ENCODE results near the gene PPP1R9A. TPM values are rescaled to one million over a fixed set of nuclear protein-coding genes. Genes with fewer than 3 reads are reported as not detected.
A peak's percentile ranks its signal among the peaks of the same experiment; 100 is the strongest.

The PPP1R9A gene
- total and polyA plus RNA-seq, 8 donors, result 18.7 to 28.6 (median 24.3) TPM

DNA sequence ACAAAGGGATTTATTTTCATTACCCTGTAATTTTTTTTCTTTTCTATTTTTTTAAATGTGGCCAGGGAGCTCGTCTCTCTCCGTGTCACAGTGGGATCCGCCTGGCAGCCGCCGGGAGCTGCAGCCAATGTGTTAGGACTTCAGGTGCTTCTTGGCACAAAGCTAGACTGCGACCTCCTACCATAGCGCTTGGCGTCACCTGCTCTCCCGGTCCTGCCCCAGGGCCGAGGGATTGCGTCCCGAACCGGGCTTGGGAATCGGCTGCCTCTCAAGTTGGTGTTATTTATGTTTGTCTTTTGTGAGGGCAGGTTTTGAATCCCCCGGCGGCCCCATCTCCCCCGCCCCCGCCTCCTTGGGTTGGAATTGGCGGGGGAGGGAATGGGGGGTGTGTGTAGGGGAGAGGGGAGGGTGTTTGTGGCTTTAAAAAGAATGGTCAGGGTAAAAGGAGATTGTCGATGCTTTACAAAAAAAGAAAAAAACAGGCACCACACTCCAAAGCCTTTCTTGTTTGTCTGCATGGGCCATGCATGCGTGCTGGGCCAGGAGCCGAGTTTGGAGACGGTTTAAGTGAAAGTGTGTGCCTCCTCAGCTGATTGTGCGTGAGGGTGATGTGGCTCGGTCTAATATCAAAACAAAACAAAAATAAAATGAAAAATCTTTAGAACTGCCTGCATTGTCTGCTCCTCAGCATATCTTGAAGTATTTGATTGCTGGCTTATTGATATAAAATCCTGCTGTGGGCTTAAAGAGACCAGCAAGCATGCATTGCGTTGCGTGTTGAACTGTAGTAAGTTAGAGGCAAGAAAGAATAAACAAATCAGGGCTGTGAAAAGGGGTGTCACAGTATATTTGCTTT is 1.2 kb downstream of the PPP1R9A start:
- Histone ChIP-seq H3K36me3 (no peaks in the 10 kb centered on the region), H3K9me3 (no peaks in the 10 kb centered on the region), H3K27me3 (peaks cover 0 to 38% of the 10 kb centered on the region in 2 donors), H3K4me3 (peak overlapping the region; percentile 42 to 47), H3K4me1 (peaks cover 8 to 9% of the 10 kb centered on the region in 2 donors), H3K27ac (peak overlapping the region; percentile 77 to 79)
- DNase-seq (peak; percentile 41 to 69 (median 48)), ATAC-seq (peak; percentile 73)
- intact Hi-C loops (cut with DNase I), result no loop called here
- TF ChIP-seq, protein P1, sequence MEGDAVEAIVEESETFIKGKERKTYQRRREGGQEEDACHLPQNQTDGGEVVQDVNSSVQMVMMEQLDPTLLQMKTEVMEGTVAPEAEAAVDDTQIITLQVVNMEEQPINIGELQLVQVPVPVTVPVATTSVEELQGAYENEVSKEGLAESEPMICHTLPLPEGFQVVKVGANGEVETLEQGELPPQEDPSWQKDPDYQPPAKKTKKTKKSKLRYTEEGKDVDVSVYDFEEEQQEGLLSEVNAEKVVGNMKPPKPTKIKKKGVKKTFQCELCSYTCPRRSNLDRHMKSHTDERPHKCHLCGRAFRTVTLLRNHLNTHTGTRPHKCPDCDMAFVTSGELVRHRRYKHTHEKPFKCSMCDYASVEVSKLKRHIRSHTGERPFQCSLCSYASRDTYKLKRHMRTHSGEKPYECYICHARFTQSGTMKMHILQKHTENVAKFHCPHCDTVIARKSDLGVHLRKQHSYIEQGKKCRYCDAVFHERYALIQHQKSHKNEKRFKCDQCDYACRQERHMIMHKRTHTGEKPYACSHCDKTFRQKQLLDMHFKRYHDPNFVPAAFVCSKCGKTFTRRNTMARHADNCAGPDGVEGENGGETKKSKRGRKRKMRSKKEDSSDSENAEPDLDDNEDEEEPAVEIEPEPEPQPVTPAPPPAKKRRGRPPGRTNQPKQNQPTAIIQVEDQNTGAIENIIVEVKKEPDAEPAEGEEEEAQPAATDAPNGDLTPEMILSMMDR (IDR thresholded peaks at IDR 0.05), result no peak

- H3K27me3 ChIP-seq, result peaks cover 0 to 38% of the 10 kb centered on the region in 2 donors
- DNase-seq, result no peak
- no peaks in the 10 kb centered on the region for H3K36me3 ChIP-seq
- H3K4me3 ChIP-seq, result peak overlapping the region; percentile 42 to 47
- peaks cover 8 to 9% of the 10 kb centered on the region in 2 donors for H3K4me1 ChIP-seq
- ATAC-seq, result no peak
- intact Hi-C loops (cut with DNase I), result no loop called here
- peak overlapping the region in 1 of 2 donors; percentile 77 for H3K27ac ChIP-seq
- TF ChIP-seq, protein P1 (IDR thresholded peaks at IDR 0.05), result no peak
- H3K9me3 ChIP-seq, result no peaks in the 10 kb centered on the region
These were observed 1.7 kb downstream of the PPP1R9A start for GRCh38 chr7:94909179-94909466.

DNA sequence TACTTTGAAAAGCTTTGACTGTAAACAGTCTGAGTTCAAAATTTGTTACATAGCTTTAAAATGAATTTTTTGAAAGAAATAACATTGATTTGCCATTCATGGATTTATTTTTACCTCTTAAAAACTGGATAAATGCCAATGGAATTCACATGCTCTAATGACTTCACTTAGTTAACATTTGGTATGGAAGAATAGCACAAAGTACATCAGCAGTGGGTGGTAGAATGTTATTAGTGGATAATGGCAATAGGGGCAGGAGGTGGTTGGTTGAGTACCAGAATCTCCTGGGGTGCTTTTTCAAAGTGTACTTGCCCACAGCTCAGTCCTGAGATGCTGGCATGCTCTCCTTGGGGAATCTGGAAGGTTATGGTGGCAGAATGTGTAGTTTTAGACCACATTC is 4.7 kb downstream of the PPP1R9A start:
- no peak for ATAC-seq
- DNase-seq, result no peak
- Histone ChIP-seq H3K4me1 (peaks cover 8 to 9% of the 10 kb centered on the region in 2 donors), H3K9me3 (no peaks in the 10 kb centered on the region), H3K36me3 (no peaks in the 10 kb centered on the region), H3K27ac (no peak overlapping the region), H3K4me3 (no peak overlapping the region), H3K27me3 (peaks cover 0 to 28% of the 10 kb centered on the region in 2 donors)
- TF ChIP-seq, protein P1 (IDR thresholded peaks at IDR 0.05), result no peak
- intact Hi-C loops (cut with DNase I), result no loop called here

GRCh38 chr7:94913391-94913790 is 6.0 kb downstream of the PPP1R9A start:
- peaks cover 0 to 16% of the 10 kb centered on the region in 2 donors for H3K27me3 ChIP-seq
- peaks cover 6 to 8% of the 10 kb centered on the region in 2 donors for H3K4me1 ChIP-seq
- TF ChIP-seq, protein P1 (IDR thresholded peaks at IDR 0.05), result no peak
- H3K4me3 ChIP-seq, result no peak overlapping the region
- H3K36me3 ChIP-seq, result no peaks in the 10 kb centered on the region
- H3K27ac ChIP-seq, result no peak overlapping the region
- no peak for ATAC-seq
- intact Hi-C loops (cut with DNase I), result no loop called here
- DNase-seq, result no peak
- H3K9me3 ChIP-seq, result no peaks in the 10 kb centered on the region

DNA sequence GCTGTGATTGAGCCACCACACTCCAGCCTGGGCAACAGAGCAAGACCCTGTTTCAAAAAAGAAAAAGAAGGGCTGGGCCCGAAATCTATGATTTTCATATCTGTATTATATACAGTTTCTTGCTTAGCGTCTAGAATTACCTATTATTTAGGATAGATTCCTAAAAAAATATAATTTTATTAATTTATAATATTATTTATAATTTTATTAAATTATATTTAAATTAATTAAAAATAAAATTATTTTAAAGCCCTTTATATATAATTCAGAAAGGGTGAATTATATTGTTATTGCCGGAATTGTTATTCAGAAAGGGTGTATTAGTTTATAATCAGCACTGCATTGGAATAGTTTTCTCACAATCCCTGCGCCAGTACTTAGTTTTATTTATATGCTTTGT is 14.5 kb downstream of the PPP1R9A start:
- no peaks in the 10 kb centered on the region for H3K4me1 ChIP-seq
- no peaks in the 10 kb centered on the region for H3K36me3 ChIP-seq
- H3K27me3 ChIP-seq, result no peaks in the 10 kb centered on the region
- no peaks in the 10 kb centered on the region for H3K9me3 ChIP-seq
- intact Hi-C loops (cut with DNase I), result no loop called here
- no peak for DNase-seq
- no peak overlapping the region for H3K4me3 ChIP-seq
- H3K27ac ChIP-seq, result no peak overlapping the region
- TF ChIP-seq, protein P1 (IDR thresholded peaks at IDR 0.05), result no peak
- no peak for ATAC-seq
